Measurements from ENCODE around the gene PTPRM.

GRCh38 chr18:7900091-7900490 lies 333.0 kb downstream of the PTPRM start:
- TF ChIP-seq REST (IDR thresholded peaks at IDR 0.05; ENCODE audit: insufficient read depth in 1 of 2, low read depth in 2 of 2, low read length in 1 of 2) (no peak), CTCF (IDR thresholded peaks at IDR 0.05) (no peak), POLR2AphosphoS5 (IDR thresholded peaks at IDR 0.05; ENCODE audit: low read depth, low read length) (no peak)

Data from Panc1 (cell line).